Subcutaneous abdominal adipose tissue (tissue), 5 donors: ENCODE data around the gene FUT8.

ENCODE experiments used
- H3K27ac ChIP-seq: one replicate; pipeline ENCODE4 v1.7.0; 2013; ENCODE audit warnings: low read depth, mild to moderate bottlenecking, inconsistent platforms, low read length, moderate library complexity
- H3K27me3 ChIP-seq, 5 donors: one replicate each; pipeline ENCODE4 v1.7.0; 2013; ENCODE audit warnings: low read length in 5 of 5, inconsistent platforms in 1 of 5; ENCODE audit not compliant: control insufficient read depth in 5 of 5, insufficient read depth in 4 of 5
- H3K36me3 ChIP-seq, 5 donors: one replicate each; pipeline ENCODE4 v1.7.0; 2013; ENCODE audit warnings: low read length in 5 of 5; ENCODE audit not compliant: control insufficient read depth in 5 of 5, insufficient read depth in 5 of 5
- H3K4me1 ChIP-seq, 5 donors: one replicate each; pipeline ENCODE4 v1.7.0; 2013; ENCODE audit warnings: low read length in 5 of 5, mild to moderate bottlenecking in 3 of 5, moderate library complexity in 1 of 5; ENCODE audit not compliant: control insufficient read depth in 5 of 5, insufficient read depth in 5 of 5
- H3K4me3 ChIP-seq, 5 donors: one replicate each; pipeline ENCODE4 v1.7.0; 2013; ENCODE audit warnings: low read length in 5 of 5, low read depth in 1 of 5
- H3K9ac ChIP-seq, 5 donors: one replicate each; pipeline ENCODE4 v1.7.0; 2013; ENCODE audit warnings: low read length in 5 of 5, mild to moderate bottlenecking in 4 of 5, moderate library complexity in 3 of 5
- H3K9me3 ChIP-seq, 5 donors: one replicate each; pipeline ENCODE4 v1.7.0; 2013; ENCODE audit warnings: low read length in 5 of 5; ENCODE audit not compliant: control insufficient read depth in 5 of 5
- donor health status: healthy.
- donor health status: healthy.
- donor health status: healthy.
- donor health status: healthy.
- donor health status: healthy.

The FUT8 gene

DNA sequence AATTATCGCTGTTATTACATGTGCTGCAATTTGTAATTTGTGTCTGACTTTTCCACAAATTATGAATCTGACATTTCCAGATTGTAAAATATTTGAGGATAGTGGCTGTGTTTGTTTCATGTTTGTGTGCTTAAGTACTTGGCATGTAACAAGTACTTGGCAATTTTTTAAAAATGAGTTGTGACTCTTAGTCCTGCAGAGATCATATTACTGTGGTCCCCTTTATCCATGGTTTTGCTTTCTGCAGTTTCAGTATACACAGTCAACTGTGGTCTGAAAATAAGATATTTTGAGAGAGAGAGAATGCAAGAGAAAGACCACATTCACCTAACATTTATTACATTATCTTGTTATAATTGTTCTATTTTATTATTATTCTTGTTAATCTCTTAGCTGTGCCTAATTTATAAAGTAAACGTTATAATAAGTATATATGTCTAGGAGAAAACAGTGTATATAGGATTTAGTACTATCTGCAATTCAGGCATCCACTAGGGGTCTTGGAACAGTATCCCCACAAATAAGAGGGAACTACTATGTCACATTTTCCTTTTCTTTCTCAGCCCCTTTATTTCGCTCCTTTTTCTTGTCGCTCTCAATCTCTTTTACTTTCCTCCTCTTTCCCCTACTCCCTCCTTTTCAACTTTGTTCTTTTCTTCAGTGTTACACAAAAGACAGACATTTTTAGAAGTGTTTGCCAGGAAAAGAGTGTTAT is 176.1 kb downstream of the FUT8 start:
- Histone ChIP-seq H3K27me3 (no peaks in the 10 kb centered on the region), H3K4me3 (peak overlapping the region in 1 of 5 donors; percentile 15), H3K4me1 (peaks cover 0 to 18% (median 0%) of the 10 kb centered on the region in 5 donors), H3K9me3 (no peaks in the 10 kb centered on the region), H3K36me3 (no peaks in the 10 kb centered on the region), H3K27ac (peak overlapping the region; percentile 25), H3K9ac (peak overlapping the region in 1 of 5 donors; percentile 28)

DNA sequence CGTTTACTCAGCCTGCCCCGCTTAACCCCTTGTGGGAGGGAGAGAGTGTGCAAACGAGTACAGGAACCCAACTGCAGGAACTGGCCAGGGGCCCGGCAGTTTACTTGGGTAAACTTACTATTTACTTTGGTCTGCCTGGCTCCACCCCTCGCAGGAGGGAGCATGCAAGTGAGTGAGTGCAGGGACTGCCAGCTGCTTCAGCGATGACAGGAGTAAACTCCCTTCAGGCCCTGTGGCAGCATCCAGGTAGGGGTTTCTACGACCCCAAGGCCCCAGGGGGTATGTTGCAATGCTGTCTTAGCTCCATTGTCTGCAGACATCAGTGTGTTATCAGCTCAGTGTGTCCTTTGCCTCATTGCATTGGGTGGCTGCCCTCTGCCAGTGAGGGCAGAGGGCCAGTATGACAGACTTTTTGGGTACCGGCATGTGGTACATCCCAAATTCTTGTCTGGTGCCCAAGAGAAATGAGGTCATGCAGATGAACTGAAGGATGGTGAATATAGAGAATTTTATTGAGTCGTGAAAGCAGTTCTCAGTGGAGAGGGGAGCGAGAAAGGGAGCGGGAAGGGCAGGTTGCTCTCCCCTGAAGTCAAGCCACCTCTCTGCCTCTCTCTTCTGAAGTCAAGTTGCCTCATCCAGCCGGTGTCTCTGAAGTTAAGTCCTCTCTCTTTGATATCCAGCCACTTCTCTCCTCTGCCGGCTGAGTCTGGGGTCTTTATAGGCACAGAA is 181.8 kb downstream of the FUT8 start:
- Histone ChIP-seq H3K4me1 (peaks cover 0 to 12% (median 6%) of the 10 kb centered on the region in 5 donors), H3K36me3 (no peaks in the 10 kb centered on the region), H3K9ac (no peak overlapping the region), H3K9me3 (no peaks in the 10 kb centered on the region), H3K4me3 (peak overlapping the region in 1 of 5 donors; percentile 7), H3K27ac (no peak overlapping the region), H3K27me3 (no peaks in the 10 kb centered on the region)

DNA sequence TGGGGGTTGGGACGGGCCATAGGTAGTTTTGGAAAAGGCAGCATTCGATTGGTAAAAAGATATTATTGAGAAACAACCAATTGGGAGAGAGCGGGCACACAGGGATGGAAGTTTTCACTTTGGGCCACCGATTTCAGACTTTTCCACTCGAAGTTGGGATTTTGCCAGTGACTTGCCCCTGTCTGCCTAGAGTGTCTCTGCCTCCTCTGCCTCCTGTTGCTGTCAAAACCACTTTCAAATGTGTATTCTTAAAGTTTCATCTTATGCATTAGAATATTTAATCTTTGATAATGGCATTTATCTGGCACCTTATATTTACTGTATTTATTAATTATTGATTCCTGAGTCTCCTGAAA is 182.3 kb downstream of the FUT8 start:
- H3K9me3 ChIP-seq, result no peaks in the 10 kb centered on the region
- H3K27me3 ChIP-seq, result no peaks in the 10 kb centered on the region
- H3K9ac ChIP-seq, result no peak overlapping the region
- H3K27ac ChIP-seq, result no peak overlapping the region
- no peak overlapping the region for H3K4me3 ChIP-seq
- H3K4me1 ChIP-seq, result peaks cover 0 to 12% (median 6%) of the 10 kb centered on the region in 5 donors
- H3K36me3 ChIP-seq, result no peaks in the 10 kb centered on the region

GRCh38 chr14:65599375-65599774 is 186.8 kb downstream of the FUT8 start:
- Histone ChIP-seq H3K27ac (no peak overlapping the region), H3K4me3 (no peak overlapping the region), H3K27me3 (no peaks in the 10 kb centered on the region), H3K9ac (no peak overlapping the region), H3K9me3 (no peaks in the 10 kb centered on the region), H3K4me1 (peaks cover 0 to 8% (median 2%) of the 10 kb centered on the region in 5 donors), H3K36me3 (no peaks in the 10 kb centered on the region)

GRCh38 chr14:65600742-65601141 is 188.2 kb downstream of the FUT8 start:
- Histone ChIP-seq H3K4me3 (no peak overlapping the region), H3K27me3 (no peaks in the 10 kb centered on the region), H3K9ac (no peak overlapping the region), H3K4me1 (peaks cover 0 to 2% (median 0%) of the 10 kb centered on the region in 5 donors), H3K27ac (no peak overlapping the region), H3K36me3 (no peaks in the 10 kb centered on the region), H3K9me3 (no peaks in the 10 kb centered on the region)

- no peak overlapping the region for H3K4me3 ChIP-seq
These were observed 192.0 kb downstream of the FUT8 start for GRCh38 chr14:65604535-65604934.

GRCh38 chr14:65604936-65605335 is 192.4 kb downstream of the FUT8 start:
- no peaks in the 10 kb centered on the region for H3K36me3 ChIP-seq
- H3K9ac ChIP-seq, result no peak overlapping the region
- H3K4me3 ChIP-seq, result no peak overlapping the region
- H3K9me3 ChIP-seq, result no peaks in the 10 kb centered on the region
- no peaks in the 10 kb centered on the region for H3K27me3 ChIP-seq
- no peak overlapping the region for H3K27ac ChIP-seq
- no peaks in the 10 kb centered on the region for H3K4me1 ChIP-seq

More at GRCh38 chr14:65604535-65604934, 192.0 kb downstream of the FUT8 start:
- H3K4me1 ChIP-seq, result no peaks in the 10 kb centered on the region
- H3K27me3 ChIP-seq, result no peaks in the 10 kb centered on the region
- H3K36me3 ChIP-seq, result no peaks in the 10 kb centered on the region
- H3K27ac ChIP-seq, result no peak overlapping the region
- H3K9me3 ChIP-seq, result no peaks in the 10 kb centered on the region
- H3K9ac ChIP-seq, result no peak overlapping the region

GRCh38 chr14:65606460-65606859 is 193.9 kb downstream of the FUT8 start:
- no peak overlapping the region for H3K27ac ChIP-seq
- H3K36me3 ChIP-seq, result no peaks in the 10 kb centered on the region
- H3K4me3 ChIP-seq, result no peak overlapping the region
- no peaks in the 10 kb centered on the region for H3K9me3 ChIP-seq
- no peaks in the 10 kb centered on the region for H3K4me1 ChIP-seq
- no peaks in the 10 kb centered on the region for H3K27me3 ChIP-seq
- no peak overlapping the region for H3K9ac ChIP-seq

- H3K27me3 ChIP-seq, result no peaks in the 10 kb centered on the region
- no peak overlapping the region for H3K27ac ChIP-seq
- H3K36me3 ChIP-seq, result peaks cover 0 to 6% (median 0%) of the 10 kb centered on the region in 5 donors
- H3K9ac ChIP-seq, result no peak overlapping the region
- no peak overlapping the region for H3K4me3 ChIP-seq
- H3K4me1 ChIP-seq, result no peaks in the 10 kb centered on the region
- no peaks in the 10 kb centered on the region for H3K9me3 ChIP-seq
These were observed 200.7 kb downstream of the FUT8 start for GRCh38 chr14:65613131-65613650.

DNA sequence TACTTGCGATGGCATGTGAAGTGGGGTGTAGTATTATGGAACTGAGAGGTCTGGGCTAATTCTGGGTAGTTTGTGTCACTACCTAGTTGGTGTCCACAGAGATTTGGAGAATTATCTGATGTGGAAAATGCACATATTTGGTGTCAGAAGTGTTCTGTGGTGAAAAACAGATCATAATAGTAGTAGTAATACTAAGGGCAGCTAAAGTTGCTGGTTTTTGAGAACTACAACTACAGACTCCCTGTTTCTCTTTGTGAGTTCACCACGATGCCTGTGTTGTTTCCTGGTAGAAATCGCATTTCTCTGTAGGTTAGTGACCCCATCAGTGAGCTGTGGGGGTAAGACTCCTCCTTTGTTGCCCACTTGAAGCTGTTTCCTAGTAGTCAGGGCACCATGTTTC is 206.5 kb downstream of the FUT8 start:
- Histone ChIP-seq H3K27me3 (no peaks in the 10 kb centered on the region), H3K27ac (no peak overlapping the region), H3K4me3 (no peak overlapping the region), H3K9ac (no peak overlapping the region), H3K9me3 (no peaks in the 10 kb centered on the region), H3K4me1 (no peaks in the 10 kb centered on the region), H3K36me3 (peaks cover 0 to 6% (median 0%) of the 10 kb centered on the region in 5 donors)
